Liver (tissue), 9 donors: ENCODE data around the gene CDH4. TPM values are rescaled to one million over a fixed set of nuclear protein-coding genes. Genes with fewer than 3 reads are reported as not detected.

ENCODE experiments used
- DNase-seq: peaks from one replicate; pipeline ENCODE4 v3.0.0-alpha.2; 2017; ENCODE audit warnings: low spot score
- H3K27ac ChIP-seq, 2 donors: one replicate each; pipeline ENCODE4 v1.7.0; 2013; ENCODE audit warnings: inconsistent platforms in 2 of 2, low read length in 2 of 2, control low read depth in 1 of 2, low read depth in 1 of 2, mild to moderate bottlenecking in 1 of 2
- H3K27me3 ChIP-seq, 4 donors: one replicate each; pipeline versions ENCODE4 v1.6.1 to v1.7.0; 2013; ENCODE audit warnings: low read length in 3 of 4, inconsistent platforms in 1 of 4, mild to moderate bottlenecking in 1 of 4, moderate library complexity in 1 of 4; ENCODE audit not compliant: control insufficient read depth in 4 of 4, insufficient read depth in 4 of 4
- H3K36me3 ChIP-seq, 4 donors: one replicate each; pipeline versions ENCODE4 v1.6.1 to v1.7.0; 2013; ENCODE audit warnings: low read length in 3 of 4, mild to moderate bottlenecking in 3 of 4, low read depth in 1 of 4, moderate library complexity in 1 of 4; ENCODE audit not compliant: control insufficient read depth in 4 of 4, insufficient read depth in 3 of 4
- H3K4me1 ChIP-seq, 4 donors: one replicate each; pipeline versions ENCODE4 v1.6.1 to v1.7.0; 2013; ENCODE audit warnings: low read length in 3 of 4, mild to moderate bottlenecking in 3 of 4, moderate library complexity in 1 of 4; ENCODE audit not compliant: control insufficient read depth in 4 of 4, insufficient read depth in 4 of 4
- H3K4me3 ChIP-seq, 3 donors: one replicate each; pipeline versions ENCODE4 v1.6.1 to v1.7.0; 2013; ENCODE audit warnings: low read length in 3 of 3, control low read depth in 1 of 3, low read depth in 1 of 3, mild to moderate bottlenecking in 1 of 3
- H3K9ac ChIP-seq, 2 donors: one replicate each; pipeline ENCODE4 v1.7.0; 2013; ENCODE audit warnings: low read length in 2 of 2, mild to moderate bottlenecking in 2 of 2, moderate library complexity in 2 of 2, control low read depth in 1 of 2, low read depth in 1 of 2
- H3K9me3 ChIP-seq, 4 donors: one replicate each; pipeline versions ENCODE4 v1.6.1 to v1.7.0; 2013; ENCODE audit warnings: low read length in 3 of 4; ENCODE audit not compliant: control insufficient read depth in 4 of 4
- CTCF ChIP-seq: fragments of 150-350 bp; IDR thresholded peaks from 2 replicates; pipeline ENCODE4 v1.5.1; 2017; ENCODE audit warnings: improper control_type of control experiment, low read depth, low read length; ENCODE audit not compliant: missing input control
- ZBTB33 ChIP-seq: IDR thresholded peaks from 2 replicates; pipeline ENCODE4 v1.6.1; 2016; ENCODE audit warnings: antibody characterized with exemption
- WGBS: extraction: QIAGEN DNeasy Blood & Tissue Kit; methylation state at CpG from one replicate; pipeline ENCODE4 v1.1.7; 2013; 5-methylcytosine and 5-hydroxymethylcytosine counted together
- polyA plus RNA-seq, 2 donors: library from polyadenylated mRNA; stranded (reverse) in 1 of 2; unstranded in 1 of 2; fragments of 200-250 nt in 1 of 2; fragments of >200 nt in 1 of 2; fragmentation: Nextera tagmentation in 1 of 2; extraction: Ambion mirVana in 1 of 2; gene quantifications; one replicate each; pipeline versions ENCODE4 v1.2.1 to v1.2.3, GENCODE V29; 2013 to 2015
- total RNA-seq, 2 donors: library from RNA; depleted of rRNA; stranded (reverse); fragments of >200 nt; gene quantifications; one replicate each; pipeline ENCODE4 v1.2.3, GENCODE V29; 2014
- TF ChIP-seq, protein P1 (sequence below): IDR thresholded peaks from 2 replicates; pipeline ENCODE4 v1.6.1; 2016; ENCODE audit warnings: antibody characterized with exemption, mild to moderate bottlenecking
- donor health status: healthy.
- donor health status: healthy.
- donor health status: healthy.
- donor health status: healthy.
- donor health status: healthy.

CDH4 gene
- total and polyA plus RNA-seq, 4 donors = 0.03 to 0.25 (median 0.19) TPM; not detected in 1

GRCh38 chr20:61753987-61754956 lies 502.2 kb downstream of the CDH4 start:
- Histone ChIP-seq H3K27ac (no peak overlapping the region), H3K9ac (no peak overlapping the region), H3K9me3 (peaks cover 0 to 9% (median 3%) of the 10 kb centered on the region in 4 donors), H3K4me3 (no peak overlapping the region), H3K36me3 (no peaks in the 10 kb centered on the region), H3K27me3 (peaks cover 0 to 4% (median 0%) of the 10 kb centered on the region in 4 donors), H3K4me1 (no peaks in the 10 kb centered on the region)
- DNase-seq = no peak
- 83% methylated on average over 23 of the region's 23 CpGs for WGBS
- no peak for TF ChIP-seq CTCF

- Histone ChIP-seq H3K4me3 (no peak overlapping the region), H3K9ac (no peak overlapping the region), H3K9me3 (peaks cover 0 to 9% (median 3%) of the 10 kb centered on the region in 4 donors), H3K27me3 (no peaks in the 10 kb centered on the region), H3K4me1 (no peaks in the 10 kb centered on the region), H3K36me3 (no peaks in the 10 kb centered on the region), H3K27ac (no peak overlapping the region)
- TF ChIP-seq, protein P1, sequence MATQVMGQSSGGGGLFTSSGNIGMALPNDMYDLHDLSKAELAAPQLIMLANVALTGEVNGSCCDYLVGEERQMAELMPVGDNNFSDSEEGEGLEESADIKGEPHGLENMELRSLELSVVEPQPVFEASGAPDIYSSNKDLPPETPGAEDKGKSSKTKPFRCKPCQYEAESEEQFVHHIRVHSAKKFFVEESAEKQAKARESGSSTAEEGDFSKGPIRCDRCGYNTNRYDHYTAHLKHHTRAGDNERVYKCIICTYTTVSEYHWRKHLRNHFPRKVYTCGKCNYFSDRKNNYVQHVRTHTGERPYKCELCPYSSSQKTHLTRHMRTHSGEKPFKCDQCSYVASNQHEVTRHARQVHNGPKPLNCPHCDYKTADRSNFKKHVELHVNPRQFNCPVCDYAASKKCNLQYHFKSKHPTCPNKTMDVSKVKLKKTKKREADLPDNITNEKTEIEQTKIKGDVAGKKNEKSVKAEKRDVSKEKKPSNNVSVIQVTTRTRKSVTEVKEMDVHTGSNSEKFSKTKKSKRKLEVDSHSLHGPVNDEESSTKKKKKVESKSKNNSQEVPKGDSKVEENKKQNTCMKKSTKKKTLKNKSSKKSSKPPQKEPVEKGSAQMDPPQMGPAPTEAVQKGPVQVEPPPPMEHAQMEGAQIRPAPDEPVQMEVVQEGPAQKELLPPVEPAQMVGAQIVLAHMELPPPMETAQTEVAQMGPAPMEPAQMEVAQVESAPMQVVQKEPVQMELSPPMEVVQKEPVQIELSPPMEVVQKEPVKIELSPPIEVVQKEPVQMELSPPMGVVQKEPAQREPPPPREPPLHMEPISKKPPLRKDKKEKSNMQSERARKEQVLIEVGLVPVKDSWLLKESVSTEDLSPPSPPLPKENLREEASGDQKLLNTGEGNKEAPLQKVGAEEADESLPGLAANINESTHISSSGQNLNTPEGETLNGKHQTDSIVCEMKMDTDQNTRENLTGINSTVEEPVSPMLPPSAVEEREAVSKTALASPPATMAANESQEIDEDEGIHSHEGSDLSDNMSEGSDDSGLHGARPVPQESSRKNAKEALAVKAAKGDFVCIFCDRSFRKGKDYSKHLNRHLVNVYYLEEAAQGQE = no peak
- no peak for TF ChIP-seq ZBTB33
- 83% methylated on average over 12 of the region's 12 CpGs for WGBS
- DNase-seq = no peak
Observed at GRCh38 chr20:61754976-61755778, 503.1 kb downstream of the CDH4 start.
